Inferior parietal cortex (tissue), 1 donor: ENCODE measurements around the gene ANKFN1.

Experiments
- DNase-seq: peaks from one replicate; pipeline ENCODE4 v3.0.0-alpha.2; 2016; ENCODE audit errors: extremely low spot score

The ANKFN1 gene

GRCh38 chr17:56290101-56290801 is 137.0 kb downstream of the ANKFN1 start:
- DNase-seq, result no peak

DNA sequence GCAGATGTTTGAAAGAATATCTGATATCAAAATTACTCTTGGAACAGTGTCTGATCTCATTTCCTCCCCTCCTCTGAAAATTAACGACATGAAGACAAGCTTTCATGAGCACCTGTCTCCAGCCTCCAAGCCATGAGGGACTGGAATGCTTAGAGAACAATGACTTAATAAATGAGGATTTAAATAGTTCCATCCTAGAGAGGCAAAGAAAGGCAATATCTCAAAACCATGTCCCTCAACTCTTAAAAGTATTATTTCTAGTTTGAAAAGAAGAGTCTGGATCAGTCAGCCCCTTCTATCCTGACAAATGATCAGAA is 137.5 kb downstream of the ANKFN1 start:
- no peak for DNase-seq

GRCh38 chr17:56291226-56291805 is 138.0 kb downstream of the ANKFN1 start:
- no peak for DNase-seq

- DNase-seq, result no peak
These were observed 138.7 kb downstream of the ANKFN1 start for GRCh38 chr17:56292010-56292409.

GRCh38 chr17:56292578-56292977 is 139.3 kb downstream of the ANKFN1 start:
- DNase-seq, result no peak

GRCh38 chr17:56297184-56297583 is 143.9 kb downstream of the ANKFN1 start:
- DNase-seq, result no peak

- DNase-seq, result no peak
These were observed 145.6 kb downstream of the ANKFN1 start for GRCh38 chr17:56298846-56299245.

GRCh38 chr17:56300144-56300543 is 146.9 kb downstream of the ANKFN1 start:
- no peak for DNase-seq

GRCh38 chr17:56305007-56305406 is 151.7 kb downstream of the ANKFN1 start:
- DNase-seq, result no peak

- no peak for DNase-seq
These were observed 156.6 kb downstream of the ANKFN1 start for GRCh38 chr17:56309897-56310296.

DNA sequence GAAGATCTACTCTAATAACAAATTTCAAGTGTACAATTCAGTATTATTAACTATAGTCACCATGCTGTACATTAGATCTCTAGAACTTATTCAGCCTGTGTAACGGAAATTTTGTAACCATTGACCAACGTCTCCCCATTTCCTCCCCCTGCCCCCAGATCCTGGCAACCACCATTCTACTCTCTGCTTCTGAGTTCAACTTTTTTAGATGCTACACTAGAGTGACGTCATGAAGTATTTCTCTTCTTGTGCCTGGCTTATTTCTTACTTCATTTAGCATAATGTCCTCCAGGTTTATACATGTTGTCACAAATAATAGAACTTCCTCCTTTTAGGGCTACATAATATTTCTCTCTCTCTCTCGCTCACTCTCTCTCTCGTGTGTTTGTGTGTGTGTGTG is 157.5 kb downstream of the ANKFN1 start:
- DNase-seq, result no peak

DNA sequence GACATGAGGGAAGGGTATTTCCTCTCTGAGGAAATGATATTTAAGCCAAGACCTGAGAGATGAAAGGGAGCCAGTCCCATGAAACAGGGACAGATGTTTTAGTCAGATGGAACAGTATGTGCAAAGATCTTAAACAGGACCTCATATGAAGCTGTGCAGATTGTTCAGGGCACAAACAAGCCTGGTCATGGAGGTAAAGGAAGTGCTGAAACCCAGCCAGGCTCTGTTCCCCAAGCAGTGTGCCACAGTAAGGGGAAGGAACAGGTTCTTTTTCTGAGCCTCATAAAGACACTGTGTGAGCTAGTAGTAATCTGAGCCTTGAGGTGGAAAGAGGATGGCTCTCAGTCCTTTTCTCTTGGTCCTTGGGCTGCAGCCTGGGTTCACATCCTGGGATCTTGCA is 159.9 kb downstream of the ANKFN1 start:
- DNase-seq, result no peak

- DNase-seq, result no peak
These were observed 160.8 kb downstream of the ANKFN1 start for GRCh38 chr17:56314026-56314425.

GRCh38 chr17:56314984-56315602 is 161.8 kb downstream of the ANKFN1 start:
- DNase-seq, result no peak

GRCh38 chr17:56316604-56317003 is 163.3 kb downstream of the ANKFN1 start:
- no peak for DNase-seq

- DNase-seq, result no peak
These were observed 164.3 kb downstream of the ANKFN1 start for GRCh38 chr17:56317351-56318208.

DNA sequence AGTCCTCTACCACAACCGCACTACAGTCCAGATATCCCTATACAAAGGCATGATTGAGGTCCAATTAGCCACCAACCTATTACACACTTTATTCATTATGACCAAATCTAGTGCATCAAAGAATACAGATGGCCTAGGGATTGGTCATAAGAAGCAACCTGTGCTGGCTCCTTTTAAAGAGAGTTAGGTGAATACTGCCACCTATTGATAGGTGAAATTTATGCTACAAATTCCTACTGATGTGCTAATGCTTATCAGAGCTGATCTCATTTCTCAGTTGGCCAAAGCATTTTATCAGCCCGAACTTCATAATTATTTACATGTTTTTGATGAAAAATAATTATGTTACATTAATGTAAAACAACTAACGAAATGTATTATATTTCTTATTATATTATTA is 166.3 kb downstream of the ANKFN1 start:
- peak; percentile 27 for DNase-seq

DNA sequence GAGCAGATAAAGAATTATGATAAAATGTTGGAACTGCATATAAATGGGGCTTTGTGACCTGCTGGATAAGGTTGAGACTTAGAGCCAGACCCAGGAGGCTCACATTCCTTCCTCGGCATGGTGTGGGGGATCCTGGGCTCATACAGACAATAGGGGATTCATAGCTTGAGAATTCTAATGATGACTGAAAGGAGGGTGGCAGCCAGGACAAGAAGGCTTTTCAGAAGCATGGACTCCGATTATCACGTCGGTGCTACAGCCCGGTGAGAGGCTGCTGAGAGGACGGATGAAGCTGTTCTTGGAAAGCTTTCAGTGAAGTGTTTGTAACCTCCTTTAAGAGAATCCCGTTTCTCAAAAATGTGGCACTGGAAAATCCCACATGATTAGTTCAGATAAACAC is 167.2 kb downstream of the ANKFN1 start:
- DNase-seq, result no peak

DNA sequence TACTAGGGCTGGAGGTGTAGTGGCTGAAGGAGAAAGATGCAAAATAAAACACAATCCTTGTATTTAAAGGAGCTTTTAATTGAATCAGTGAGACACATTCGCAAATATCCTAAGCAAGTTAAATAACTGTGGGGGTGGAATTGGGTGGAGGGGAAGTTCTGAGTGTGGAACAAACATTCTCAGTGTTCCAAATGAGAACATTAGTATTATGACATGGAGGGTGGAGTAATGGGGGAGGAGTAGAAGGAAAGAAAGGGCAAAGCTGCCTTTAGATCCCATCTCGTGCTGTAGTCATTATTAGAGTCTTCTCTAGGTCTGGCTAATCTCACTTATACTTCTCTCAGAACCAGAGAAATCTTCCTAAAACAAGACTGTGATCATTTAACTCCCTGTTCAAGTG is 169.7 kb downstream of the ANKFN1 start:
- no peak for DNase-seq

- DNase-seq, result no peak
These were observed 171.4 kb downstream of the ANKFN1 start for GRCh38 chr17:56324676-56325075.

- DNase-seq, result peak; percentile 23
These were observed 172.2 kb downstream of the ANKFN1 start for GRCh38 chr17:56325313-56326000.

DNA sequence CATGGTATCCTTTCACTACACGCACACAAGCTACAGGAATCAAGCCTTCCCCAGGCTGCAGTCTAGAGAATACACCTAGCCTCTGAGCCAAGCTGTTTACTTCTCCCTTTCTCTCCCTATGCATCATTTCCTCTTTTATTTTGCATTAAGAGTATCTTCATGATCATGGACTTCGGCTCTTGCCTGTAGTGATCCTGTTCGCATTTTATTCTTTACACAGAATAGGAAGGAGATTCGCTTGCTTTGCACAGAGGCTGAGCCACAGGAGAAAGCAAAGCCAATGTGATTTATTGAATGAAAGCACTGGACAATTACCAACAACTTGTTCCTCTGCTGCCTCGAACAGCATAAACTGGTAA is 172.7 kb downstream of the ANKFN1 start:
- DNase-seq, result no peak
